ENCODE results near the gene TRHDE. TPM values are rescaled to one million over a fixed set of nuclear protein-coding genes. Genes with fewer than 3 reads are reported as not detected.
A peak's percentile ranks its signal among the peaks of the same experiment; 100 is the strongest.

Gene TRHDE
- 1 to 10 TPM in 3 of 12 donors, under 1 TPM in 8, not detected in 1; 0.21 to 3.0 (median 0.82) TPM for polyA plus RNA-seq (ENCODE audit: insufficient read length in 12 of 12)
- long read RNA-seq, donor 1, partial matches to known transcripts: 6 of 6 reads
- long read RNA-seq, donor 1, other reads (novel, unspliced or antisense): 0 of 6 reads
- long read RNA-seq, donor 2: 0 reads
- long read RNA-seq, donor 3: 0 reads
- long read RNA-seq, donor 4: 0 reads
- long read RNA-seq, donor 5: 0 reads
- long read RNA-seq, donor 6: 0 reads
- long read RNA-seq, donor 7: 0 reads
- long read RNA-seq, donor 8: 0 reads
- long read RNA-seq, donor 9: 0 reads
- long read RNA-seq, donor 10, full-length matches to known transcripts: 1 of 1 reads
- long read RNA-seq, donor 10, partial matches to known transcripts: 0 of 1 reads
- long read RNA-seq, donor 10, other reads (novel, unspliced or antisense): 0 of 1 reads
- long read RNA-seq, donor 11: 0 reads

- peak; percentile 25 for DNase-seq
These were observed at the start of gene TRHDE for GRCh38 chr12:72272091-72272661. Gene TRHDE (plus strand): TSS chr12:72272370. CDS start chr12:72272644, 274 bp downstream.

- no peak for DNase-seq
These were observed 45.7 kb upstream of the TRHDE start for GRCh38 chr12:72226510-72226909.

GRCh38 chr12:72228424-72228823, 43.7 kb upstream of the TRHDE start:
- no peak for DNase-seq

- DNase-seq: no peak
These were observed 41.6 kb upstream of the TRHDE start for GRCh38 chr12:72230589-72230988.

GRCh38 chr12:72234886-72235285, 37.3 kb upstream of the TRHDE start:
- no peak for DNase-seq

GRCh38 chr12:72236071-72236705, 36.0 kb upstream of the TRHDE start:
- no peak for DNase-seq

GRCh38 chr12:72241552-72241951, 30.6 kb upstream of the TRHDE start:
- no peak for DNase-seq

- DNase-seq: no peak
These were observed 29.2 kb upstream of the TRHDE start for GRCh38 chr12:72242946-72243345.

GRCh38 chr12:72246370-72246769, 25.8 kb upstream of the TRHDE start:
- DNase-seq: no peak

- no peak for DNase-seq
These were observed 21.8 kb upstream of the TRHDE start for GRCh38 chr12:72250346-72250745.

GRCh38 chr12:72256725-72257124, 15.4 kb upstream of the TRHDE start:
- DNase-seq: no peak

GRCh38 chr12:72261885-72262284, 10.3 kb upstream of the TRHDE start:
- no peak for DNase-seq

GRCh38 chr12:72264548-72265175, 7.5 kb upstream of the TRHDE start:
- DNase-seq: peak; percentile 6

- no peak for DNase-seq
These were observed 4.2 kb upstream of the TRHDE start for GRCh38 chr12:72267974-72268373.

- no peak for DNase-seq
These were observed 3.8 kb upstream of the TRHDE start for GRCh38 chr12:72268386-72268785.

GRCh38 chr12:72269491-72269890, 2.7 kb upstream of the TRHDE start:
- DNase-seq: no peak

GRCh38 chr12:72270246-72270645, 1.9 kb upstream of the TRHDE start:
- no peak for DNase-seq

GRCh38 chr12:72270961-72271360, 1.2 kb upstream of the TRHDE start:
- no peak for DNase-seq

GRCh38 chr12:72271451-72272090, 599 bp upstream of the TRHDE start:
- peak; percentile 39 for DNase-seq

GRCh38 chr12:72272731-72273498, 745 bp downstream of the TRHDE start:
- DNase-seq: peak; percentile 6

- peak; percentile 4 for DNase-seq
These were observed 1.3 kb downstream of the TRHDE start for GRCh38 chr12:72273499-72273837.
